Suprapubic skin (tissue), 4 donors: ENCODE measurements around the gene NCKAP5. TPM values are rescaled to one million over a fixed set of nuclear protein-coding genes. Genes with fewer than 3 reads are reported as not detected.
A peak's percentile ranks its signal among the peaks of the same experiment; 100 is the strongest.

ENCODE experiments used
- DNase-seq, 2 donors: peaks; one replicate each; pipeline ENCODE4 v3.0.0-alpha.2; 2019; ENCODE audit warnings: low spot score in 2 of 2
- H3K27ac ChIP-seq: fragments of 200-600 bp; sonication (generic); one replicate; pipeline ENCODE4 v1.5.1; 2019
- H3K27me3 ChIP-seq: fragments of 200-600 bp; sonication (generic); one replicate; pipeline ENCODE4 v1.5.1; 2019
- H3K36me3 ChIP-seq: fragments of 200-600 bp; sonication (generic); one replicate; pipeline ENCODE4 v1.5.1; 2019
- H3K4me1 ChIP-seq: fragments of 200-600 bp; sonication (generic); one replicate; pipeline ENCODE4 v1.5.1; 2019
- H3K4me3 ChIP-seq: fragments of 200-600 bp; sonication (generic); one replicate; pipeline ENCODE4 v1.5.1; 2019; ENCODE audit warnings: mild to moderate bottlenecking
- H3K9me3 ChIP-seq: fragments of 200-600 bp; sonication (generic); one replicate; pipeline ENCODE4 v1.5.1; 2019
- CTCF ChIP-seq, 2 donors: fragments of 200-600 bp in 1 of 2; fragments of 450-650 bp in 1 of 2; sonication (generic) in 1 of 2; IDR thresholded peaks; one replicate each; pipeline ENCODE4 v1.5.1; 2016 to 2019; ENCODE audit warnings: antibody characterized with exemption in 2 of 2, mild to moderate bottlenecking in 1 of 2, moderate library complexity in 1 of 2
- EP300 ChIP-seq: sonication (generic); formaldehyde crosslinking; IDR thresholded peaks from one replicate; pipeline ENCODE4 v1.6.1; 2017; ENCODE audit warnings: antibody characterized with exemption
- POLR2A ChIP-seq, 2 donors: fragments of 450-650 bp; IDR thresholded peaks; one replicate each; pipeline ENCODE4 v1.6.1; 2017; ENCODE audit warnings: antibody characterized with exemption in 2 of 2, mild to moderate bottlenecking in 2 of 2, moderate library complexity in 2 of 2
- POLR2AphosphoS5 ChIP-seq, 3 donors: sonication (generic); formaldehyde crosslinking; IDR thresholded peaks; one replicate each; pipeline ENCODE4 v1.6.1; 2017; ENCODE audit warnings: antibody characterized with exemption in 3 of 3
- WGBS: methylation state at CpG from one replicate; pipeline ENCODE4 v1.1.5; 2018; 5-methylcytosine and 5-hydroxymethylcytosine counted together
- total RNA-seq, 4 donors: library from RNA; depleted of rRNA; stranded (reverse); fragments of >200 nt; gene quantifications; one replicate each; pipeline ENCODE4 v1.1.0, GENCODE V29; 2016

NCKAP5 gene
- total RNA-seq, 4 donors from 2014 or later = 2.8 to 6.4 (median 4.2) TPM

DNA sequence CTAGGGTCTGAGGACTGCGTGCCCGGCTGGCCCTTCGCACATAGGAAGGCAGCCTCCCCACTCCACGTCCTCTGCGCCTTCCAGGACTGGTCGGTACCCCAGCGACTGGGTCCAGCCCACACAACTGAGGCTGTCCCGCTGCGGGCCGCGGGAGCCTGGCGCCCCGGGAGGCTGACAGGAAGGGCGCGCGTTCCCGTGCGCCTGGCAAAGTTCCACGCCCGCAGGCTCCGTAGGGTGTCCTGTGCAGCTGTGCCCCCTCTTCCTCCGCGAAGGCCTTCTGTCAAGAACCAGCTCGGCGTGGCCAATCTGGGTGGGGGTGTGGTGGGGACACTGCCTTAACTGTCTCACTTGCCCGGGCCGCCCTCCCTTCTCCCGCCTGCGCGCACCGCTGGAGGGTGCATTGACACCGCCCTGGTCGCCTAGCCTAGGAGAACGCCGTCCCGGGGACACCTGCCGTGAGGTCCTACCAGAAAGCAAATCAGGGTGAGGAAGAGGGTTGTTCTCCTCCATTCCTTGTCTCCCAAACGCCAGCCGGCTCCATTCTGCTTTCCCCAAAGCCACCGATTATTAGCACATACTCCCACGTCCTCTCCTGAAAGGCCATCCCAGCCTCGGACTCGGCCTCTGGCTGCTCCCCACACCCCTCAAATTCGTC lies 897.6 kb downstream of the NCKAP5 start:
- no peak overlapping the region for H3K27ac ChIP-seq
- TF ChIP-seq EP300 (no peak), POLR2A (IDR thresholded peaks at IDR 0.05) (no peak), CTCF (IDR thresholded peaks at IDR 0.05) (no peak), POLR2AphosphoS5 (IDR thresholded peaks at IDR 0.05) (no peak)
- peaks cover 43% of the 10 kb centered on the region for H3K27me3 ChIP-seq
- no peak for DNase-seq
- 11% methylated on average over 33 of the region's 44 CpGs for WGBS
- peak overlapping the region; percentile 48 for H3K4me3 ChIP-seq
- H3K9me3 ChIP-seq = no peaks in the 10 kb centered on the region
- no peaks in the 10 kb centered on the region for H3K36me3 ChIP-seq
- H3K4me1 ChIP-seq = peaks cover 33% of the 10 kb centered on the region

GRCh38 chr2:132669908-132670495 lies 898.3 kb downstream of the NCKAP5 start, which contains the start of gene LYPD1:
Gene LYPD1, minus strand, starts transcription at chr2:132670205. Its CDS starts 273 bp downstream, at chr2:132669932.
- no peak for DNase-seq
- peak within 1 kb of the TSS; percentile 48 for H3K4me3 ChIP-seq
- H3K27ac ChIP-seq = no peak within 1 kb of the TSS
- H3K4me1 ChIP-seq = peaks cover 33% of the 10 kb centered on the region
- no peaks in the 10 kb centered on the region for H3K36me3 ChIP-seq
- TF ChIP-seq CTCF (IDR thresholded peaks at IDR 0.05) = no peak
- TF ChIP-seq POLR2AphosphoS5 (IDR thresholded peaks at IDR 0.05) = no peak
- TF ChIP-seq EP300 = no peak
- no peak for TF ChIP-seq POLR2A (IDR thresholded peaks at IDR 0.05)
- WGBS = 0% methylated on average over 25 of the region's 59 CpGs
- H3K9me3 ChIP-seq = no peaks in the 10 kb centered on the region
- H3K27me3 ChIP-seq = peaks cover 43% of the 10 kb centered on the region

DNA sequence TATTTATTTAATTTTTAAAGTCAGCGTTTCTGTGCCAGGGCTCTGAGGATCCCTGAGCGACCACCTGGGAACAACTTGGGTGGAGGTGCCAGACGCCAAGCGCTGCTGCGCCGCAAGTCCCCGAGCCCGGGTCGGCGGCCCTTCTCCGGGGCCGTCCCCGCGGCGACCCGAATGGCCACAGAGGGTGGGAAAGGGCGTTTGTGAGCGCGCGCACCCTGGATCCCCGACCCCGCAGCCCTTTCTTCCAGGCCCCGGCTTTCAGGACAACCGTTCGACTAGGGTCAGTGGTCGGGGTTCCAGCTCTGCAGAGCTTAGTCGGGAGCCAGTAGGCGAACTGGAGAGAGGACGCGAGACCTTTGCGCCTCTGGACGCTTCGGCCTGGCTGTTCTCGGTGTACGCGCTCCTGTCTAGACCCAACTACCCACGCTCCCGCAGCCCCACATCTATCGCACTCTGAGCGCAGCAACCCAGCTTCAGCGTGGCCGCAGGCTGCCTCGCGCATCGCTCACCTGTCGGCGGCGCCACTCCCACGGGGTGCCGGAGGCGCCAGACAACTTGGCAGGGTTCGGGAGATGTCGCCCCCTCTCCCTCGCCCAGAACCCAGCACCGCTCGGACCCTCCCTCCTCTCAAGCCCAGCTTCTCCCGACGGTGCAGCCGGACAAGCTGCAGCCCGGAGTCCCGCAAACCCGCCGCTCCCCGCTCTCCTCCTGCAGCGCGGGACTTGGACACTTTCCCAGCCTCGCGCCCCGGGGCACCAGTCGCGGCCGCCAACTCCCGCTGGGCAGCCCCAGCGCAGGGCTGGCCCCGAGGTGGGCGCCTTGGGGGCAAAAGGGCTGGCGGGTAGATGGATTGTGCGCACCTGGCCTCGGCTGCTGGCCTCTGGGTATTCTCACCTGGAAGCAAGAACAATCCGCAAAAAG lies 899.0 kb downstream of the NCKAP5 start:
- Histone ChIP-seq H3K4me3 (peak overlapping the region; percentile 48), H3K4me1 (peaks cover 33% of the 10 kb centered on the region), H3K27ac (no peak overlapping the region), H3K27me3 (peaks cover 43% of the 10 kb centered on the region), H3K9me3 (no peaks in the 10 kb centered on the region), H3K36me3 (no peaks in the 10 kb centered on the region)
- TF ChIP-seq POLR2AphosphoS5 (IDR thresholded peaks at IDR 0.05) = no peak
- no peak for TF ChIP-seq POLR2A (IDR thresholded peaks at IDR 0.05)
- TF ChIP-seq CTCF (IDR thresholded peaks at IDR 0.05) = no peak
- TF ChIP-seq EP300 = no peak
- 1% methylated on average over 30 of the region's 80 CpGs for WGBS
- no peak for DNase-seq

- peaks cover 33% of the 10 kb centered on the region for H3K4me1 ChIP-seq
- no peak overlapping the region for H3K27ac ChIP-seq
- 13% methylated on average over 14 of the region's 25 CpGs for WGBS
- peaks cover 43% of the 10 kb centered on the region for H3K27me3 ChIP-seq
- no peak for TF ChIP-seq POLR2A (IDR thresholded peaks at IDR 0.05)
- TF ChIP-seq EP300 = no peak
- no peak for TF ChIP-seq POLR2AphosphoS5 (IDR thresholded peaks at IDR 0.05)
- no peak for TF ChIP-seq CTCF (IDR thresholded peaks at IDR 0.05)
- H3K4me3 ChIP-seq = peak overlapping the region; percentile 48
- H3K9me3 ChIP-seq = no peaks in the 10 kb centered on the region
- no peaks in the 10 kb centered on the region for H3K36me3 ChIP-seq
- DNase-seq = no peak
Observed at GRCh38 chr2:132668189-132668823, 900.0 kb downstream of the NCKAP5 start.
